Measurements from ENCODE around the gene MRM3. TPM values are rescaled to one million over a fixed set of nuclear protein-coding genes. Genes with fewer than 3 reads are reported as not detected.

MRM3 gene, protein sequence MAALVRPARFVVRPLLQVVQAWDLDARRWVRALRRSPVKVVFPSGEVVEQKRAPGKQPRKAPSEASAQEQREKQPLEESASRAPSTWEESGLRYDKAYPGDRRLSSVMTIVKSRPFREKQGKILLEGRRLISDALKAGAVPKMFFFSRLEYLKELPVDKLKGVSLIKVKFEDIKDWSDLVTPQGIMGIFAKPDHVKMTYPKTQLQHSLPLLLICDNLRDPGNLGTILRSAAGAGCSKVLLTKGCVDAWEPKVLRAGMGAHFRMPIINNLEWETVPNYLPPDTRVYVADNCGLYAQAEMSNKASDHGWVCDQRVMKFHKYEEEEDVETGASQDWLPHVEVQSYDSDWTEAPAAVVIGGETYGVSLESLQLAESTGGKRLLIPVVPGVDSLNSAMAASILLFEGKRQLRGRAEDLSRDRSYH
- 10 to 100 TPM; 20.6 to 31.4 TPM for total RNA-seq

DNA sequence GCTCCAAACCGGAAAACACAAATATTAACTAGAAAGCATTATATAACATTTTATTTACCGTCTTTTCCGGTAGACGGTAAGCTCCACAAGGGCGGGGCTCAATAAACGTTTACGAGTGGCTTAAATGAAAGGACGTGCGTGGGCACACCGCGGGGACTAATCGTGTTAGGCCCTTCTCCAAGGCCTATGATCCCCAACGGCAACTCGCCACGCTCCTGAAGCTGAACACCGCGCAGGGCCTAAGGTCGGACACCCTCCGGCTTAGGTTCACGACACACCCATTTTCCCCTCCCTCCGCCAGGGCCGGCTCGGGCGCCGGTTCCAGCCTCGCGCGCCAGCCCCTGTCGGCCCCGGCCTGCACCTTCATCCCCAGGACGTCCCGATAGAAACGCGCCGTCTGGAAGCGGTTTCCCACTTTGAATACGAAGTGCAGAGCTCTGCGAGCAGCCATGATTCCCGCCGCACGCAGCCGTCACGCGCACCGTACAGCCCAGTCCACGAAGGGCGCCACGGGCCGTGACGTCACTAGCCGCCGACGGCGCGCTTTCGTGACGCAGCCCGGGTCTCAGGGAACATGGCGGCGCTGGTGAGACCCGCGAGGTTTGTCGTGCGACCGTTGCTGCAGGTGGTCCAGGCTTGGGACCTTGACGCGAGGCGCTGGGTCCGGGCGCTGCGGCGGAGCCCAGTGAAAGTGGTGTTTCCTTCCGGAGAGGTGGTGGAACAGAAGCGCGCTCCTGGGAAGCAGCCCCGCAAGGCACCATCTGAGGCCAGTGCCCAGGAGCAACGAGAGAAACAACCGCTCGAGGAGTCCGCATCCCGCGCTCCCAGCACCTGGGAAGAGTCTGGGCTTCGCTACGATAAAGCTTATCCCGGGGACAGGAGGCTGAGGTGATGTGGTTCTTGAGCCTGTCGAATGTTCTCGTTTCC lies at the start of gene MRM3, which contains the start of gene GLOD4:
Gene MRM3 (plus strand): TSS at position 549 of the 927 bp plus-strand sequence. CDS start 26 bp downstream, at position 575.
Gene GLOD4 (minus strand): TSS at position 476 of the 927 bp plus-strand sequence. CDS start 25 bp downstream, at position 451.
- Mint-ChIP-seq H3K27ac (peak within 1 kb of the TSS; percentile 96), H3K4me3 (peak within 1 kb of the TSS; percentile 97), H3K9me3 (ENCODE audit: low read depth) (no peaks in the 10 kb centered on the region), H3K4me1 (peaks cover 35% of the 10 kb centered on the region), H3K36me3 (ENCODE audit: low read depth) (peaks cover 29% of the 10 kb centered on the region), H3K27me3 (no peaks in the 10 kb centered on the region)
- intact Hi-C loops (cut with DNase I, micrococcal nuclease) = loop anchor here (1.0 to 5.0 kb wide), 7 partner anchors 30 to 372 kb away; partner anchors contain the start of genes GEMIN4 (in 1 of the 2), NXN (in 1 of the 2), TIMM22 (in 1 of the 2) and TLCD3A (in 1 of the 2)
- ChIA-PET CTCF (interaction anchor here (0.6 to 4.1 kb wide), 12 partner anchors 9 to 215 kb away, joined by 3 to 19 read pairs (median 3); partner anchors contain the start of genes NXN and TIMM22), POLR2A (interaction anchor here (0.8 to 1.4 kb wide), 2 partner anchors 29 to 199 kb away, joined by 4 to 5 read pairs; no protein-coding TSS in a partner anchor)
- DNase-seq (peak; percentile 96), ATAC-seq (peak; percentile 89)

DNA sequence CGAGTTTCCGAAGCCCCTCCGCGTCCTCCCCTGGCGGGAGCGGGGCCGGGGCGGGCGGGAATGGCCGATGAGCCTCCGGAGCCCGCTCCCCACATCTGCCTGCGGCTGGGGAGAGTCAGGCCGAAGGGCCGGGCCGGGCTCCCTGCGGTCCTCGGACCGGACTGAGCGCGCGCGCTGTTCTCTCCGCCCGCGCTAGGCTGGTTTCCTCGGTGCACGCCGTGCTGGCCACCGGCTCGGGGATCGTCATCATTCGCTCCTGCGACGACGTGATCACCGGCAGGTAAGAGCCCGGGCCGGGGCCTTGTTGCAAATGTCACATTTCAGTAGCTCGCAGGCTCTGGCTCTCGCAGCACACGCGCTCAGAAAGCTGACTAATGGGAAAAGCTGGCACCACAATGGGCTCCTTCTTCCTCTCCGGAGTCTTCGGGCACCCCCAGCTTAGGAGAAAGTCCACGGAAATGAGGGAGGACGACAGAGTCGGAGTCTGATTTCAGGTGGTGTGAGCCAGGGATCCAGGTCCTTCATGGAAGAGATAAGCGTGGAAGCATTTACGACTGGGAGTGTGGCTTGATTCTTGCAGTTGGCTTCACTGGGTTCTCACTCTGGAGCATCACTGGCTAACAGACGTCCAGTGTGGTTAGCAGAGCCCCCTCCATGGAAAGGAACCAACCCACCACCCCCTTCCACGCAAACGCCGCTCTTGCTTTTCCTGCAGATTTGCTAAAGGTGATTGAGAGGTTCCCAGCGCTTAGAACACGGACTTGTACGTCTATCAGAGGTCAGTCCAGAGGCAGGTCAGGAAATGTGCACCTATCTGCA lies 49.0 kb upstream of the MRM3 start:
- ChIA-PET POLR2A (interaction anchor here (0.7 kb wide), 1 partner anchor 11 kb away, joined by 5 read pairs; no protein-coding TSS in a partner anchor), CTCF (interaction anchor here (0.7 to 0.9 kb wide), 3 partner anchors 18 to 321 kb away, joined by 3 read pairs; no protein-coding TSS in a partner anchor)
- H3K27ac Mint-ChIP-seq = peak overlapping the region; percentile 70
- peaks cover 11% of the 10 kb centered on the region for H3K4me1 Mint-ChIP-seq
- peak; percentile 87 for DNase-seq
- ATAC-seq = peak; percentile 72
- H3K4me3 Mint-ChIP-seq = peak overlapping the region; percentile 87
- H3K9me3 Mint-ChIP-seq (ENCODE audit: low read depth) = no peaks in the 10 kb centered on the region
- H3K27me3 Mint-ChIP-seq = peaks cover 19% of the 10 kb centered on the region
- H3K36me3 Mint-ChIP-seq (ENCODE audit: low read depth) = peaks cover 28% of the 10 kb centered on the region
- intact Hi-C loops (cut with DNase I, micrococcal nuclease) = loop anchor here (1.0 to 5.0 kb wide), 6 partner anchors 18 to 264 kb away; partner anchors contain the start of genes VPS53 (in 2 of the 2), GEMIN4 (in 1 of the 2), GLOD4 (in 1 of the 2) and MRM3 (in 1 of the 2)

- Mint-ChIP-seq H3K27ac (no peak overlapping the region), H3K9me3 (ENCODE audit: low read depth) (no peaks in the 10 kb centered on the region), H3K4me1 (peaks cover 11% of the 10 kb centered on the region), H3K4me3 (peak overlapping the region; percentile 87), H3K27me3 (peaks cover 19% of the 10 kb centered on the region), H3K36me3 (ENCODE audit: low read depth) (peaks cover 33% of the 10 kb centered on the region)
- DNase-seq (no peak), ATAC-seq (no peak)
- intact Hi-C loops (cut with DNase I, micrococcal nuclease) = loop anchor here (2.0 to 5.0 kb wide), 3 partner anchors 19 to 264 kb away; partner anchors contain the start of genes TIMM22 (in 1 of the 2) and VPS53 (in 1 of the 2)
- CTCF ChIA-PET = interaction anchor here (0.9 kb wide), 1 partner anchor 17 kb away, joined by 3 read pairs; no protein-coding TSS in a partner anchor
- POLR2A ChIA-PET = interaction anchor here (0.7 kb wide), 1 partner anchor 10 kb away, joined by 5 read pairs; no protein-coding TSS in a partner anchor
These were observed 48.4 kb upstream of the MRM3 start for GRCh38 chr17:733743-734142.

- ChIA-PET CTCF (interaction anchor here (1.0 to 1.2 kb wide), 2 partner anchors 26 to 33 kb away, joined by 3 to 4 read pairs; no protein-coding TSS in a partner anchor), POLR2A (no interaction called here)
- H3K4me3 Mint-ChIP-seq = no peak overlapping the region
- H3K36me3 Mint-ChIP-seq (ENCODE audit: low read depth) = peaks cover 61% of the 10 kb centered on the region
- H3K9me3 Mint-ChIP-seq (ENCODE audit: low read depth) = no peaks in the 10 kb centered on the region
- H3K27ac Mint-ChIP-seq = no peak overlapping the region
- peaks cover 6% of the 10 kb centered on the region for H3K27me3 Mint-ChIP-seq
- H3K4me1 Mint-ChIP-seq = peaks cover 32% of the 10 kb centered on the region
- no peak for ATAC-seq
- intact Hi-C loops (cut with DNase I, micrococcal nuclease) = no loop called here
- no peak for DNase-seq
These were observed 44.5 kb upstream of the MRM3 start for GRCh38 chr17:737561-738113.

DNA sequence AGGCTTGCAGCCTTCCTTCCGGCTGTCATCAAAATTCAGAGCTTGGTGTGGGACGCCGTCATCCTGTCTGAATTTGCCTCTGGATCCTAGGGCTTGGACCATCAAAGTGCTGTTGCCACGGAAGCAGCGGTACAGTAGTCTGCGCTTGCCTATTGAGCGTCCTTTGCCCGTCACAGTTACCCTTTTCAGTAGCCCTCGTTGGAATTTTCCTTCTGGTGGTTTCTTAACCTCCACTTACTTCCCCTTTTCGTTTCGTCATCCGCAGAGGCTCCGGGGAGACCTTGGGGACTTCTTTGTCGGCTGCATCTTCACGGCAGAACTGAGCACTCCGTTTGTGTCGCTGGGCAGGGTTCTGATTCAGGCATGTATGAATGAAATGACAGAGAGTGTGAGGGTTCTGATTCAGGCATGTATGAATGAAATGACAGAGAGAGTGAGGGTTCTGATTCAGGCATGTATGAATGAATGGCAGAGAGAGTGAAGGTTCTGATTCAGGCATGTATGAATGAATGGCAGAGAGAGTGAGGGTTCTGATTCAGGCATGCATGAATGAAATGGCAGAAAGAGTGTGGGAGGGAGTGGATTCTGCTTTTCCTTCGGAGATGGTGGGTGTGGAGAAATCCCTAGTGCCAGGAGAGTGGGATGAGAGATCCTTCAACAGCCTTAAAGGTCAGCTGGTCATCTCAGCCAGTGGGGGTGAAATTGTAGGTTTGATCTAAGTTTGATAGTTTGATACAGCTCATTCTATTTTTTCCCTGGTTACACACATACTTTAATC lies 41.7 kb upstream of the MRM3 start:
- no peaks in the 10 kb centered on the region for H3K9me3 Mint-ChIP-seq (ENCODE audit: low read depth)
- H3K4me3 Mint-ChIP-seq = peak overlapping the region; percentile 38
- ChIA-PET CTCF (interaction anchor here (1.2 to 1.5 kb wide), 2 partner anchors 12 to 14 kb away, joined by 3 to 5 read pairs; partner anchors contain the start of gene GEMIN4), POLR2A (interaction anchor here (0.6 kb wide), 1 partner anchor 11 kb away, joined by 7 read pairs; no protein-coding TSS in a partner anchor)
- no peaks in the 10 kb centered on the region for H3K27me3 Mint-ChIP-seq
- intact Hi-C loops (cut with DNase I, micrococcal nuclease) = loop anchor here in 1 of 2 experiments (1.0 kb wide), 1 partner anchor 97 kb away; no protein-coding TSS in a partner anchor
- DNase-seq (peak; percentile 78), ATAC-seq (peak; percentile 88)
- H3K4me1 Mint-ChIP-seq = peaks cover 23% of the 10 kb centered on the region
- peak overlapping the region; percentile 86 for H3K27ac Mint-ChIP-seq
- peaks cover 69% of the 10 kb centered on the region for H3K36me3 Mint-ChIP-seq (ENCODE audit: low read depth)

- ChIA-PET POLR2A (no interaction called here), CTCF (interaction anchor here (1.7 kb wide), 1 partner anchor 8 kb away, joined by 6 read pairs; no protein-coding TSS in a partner anchor)
- DNase-seq = no peak
- Mint-ChIP-seq H3K36me3 (ENCODE audit: low read depth) (peaks cover 76% of the 10 kb centered on the region), H3K27ac (no peak overlapping the region), H3K27me3 (no peaks in the 10 kb centered on the region), H3K4me3 (no peak overlapping the region), H3K9me3 (ENCODE audit: low read depth) (no peaks in the 10 kb centered on the region), H3K4me1 (peaks cover 23% of the 10 kb centered on the region)
- ATAC-seq = no peak
- intact Hi-C loops (cut with DNase I, micrococcal nuclease) = no loop called here
These were observed 39.9 kb upstream of the MRM3 start for GRCh38 chr17:742147-742793.

- Mint-ChIP-seq H3K4me1 (peaks cover 23% of the 10 kb centered on the region), H3K27me3 (no peaks in the 10 kb centered on the region), H3K27ac (no peak overlapping the region), H3K36me3 (ENCODE audit: low read depth) (peaks cover 80% of the 10 kb centered on the region), H3K9me3 (ENCODE audit: low read depth) (no peaks in the 10 kb centered on the region), H3K4me3 (no peak overlapping the region)
- ChIA-PET CTCF (interaction anchor here (1.0 kb wide), 1 partner anchor 9 kb away, joined by 4 read pairs; the partner anchor contains the start of gene GEMIN4), POLR2A (interaction anchor here (1.2 kb wide), 1 partner anchor 10 kb away, joined by 5 read pairs; no protein-coding TSS in a partner anchor)
- DNase-seq = no peak
- intact Hi-C loops (cut with DNase I, micrococcal nuclease) = no loop called here
- no peak for ATAC-seq
These were observed 39.0 kb upstream of the MRM3 start for GRCh38 chr17:743139-743538.

DNA sequence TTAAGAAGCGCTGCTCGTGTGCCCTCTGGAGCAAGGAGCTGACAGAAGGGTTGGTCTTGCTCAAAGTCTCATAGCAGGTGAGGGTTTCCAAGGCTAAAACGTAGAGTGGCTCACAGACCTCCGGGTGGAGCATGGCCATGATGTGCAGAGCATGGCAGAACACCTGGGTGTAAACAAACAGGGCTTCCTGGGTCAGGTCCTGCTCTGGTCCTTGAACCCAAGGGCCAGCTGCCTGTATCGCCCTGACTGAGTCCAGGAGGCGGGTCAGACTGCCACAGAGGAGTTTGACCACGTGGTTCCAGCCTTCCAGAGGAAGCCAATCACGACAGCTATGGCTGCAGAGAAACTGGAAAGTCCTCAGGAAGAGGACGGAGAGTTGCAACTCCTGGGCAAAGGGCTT lies 37.2 kb upstream of the MRM3 start:
- ChIA-PET POLR2A (no interaction called here), CTCF (no interaction called here)
- no peak for ATAC-seq
- DNase-seq = no peak
- H3K4me3 Mint-ChIP-seq = no peak overlapping the region
- peaks cover 32% of the 10 kb centered on the region for H3K4me1 Mint-ChIP-seq
- intact Hi-C loops (cut with DNase I, micrococcal nuclease) = no loop called here
- peaks cover 85% of the 10 kb centered on the region for H3K36me3 Mint-ChIP-seq (ENCODE audit: low read depth)
- peaks cover 4% of the 10 kb centered on the region for H3K9me3 Mint-ChIP-seq (ENCODE audit: low read depth)
- H3K27ac Mint-ChIP-seq = no peak overlapping the region
- H3K27me3 Mint-ChIP-seq = no peaks in the 10 kb centered on the region

DNA sequence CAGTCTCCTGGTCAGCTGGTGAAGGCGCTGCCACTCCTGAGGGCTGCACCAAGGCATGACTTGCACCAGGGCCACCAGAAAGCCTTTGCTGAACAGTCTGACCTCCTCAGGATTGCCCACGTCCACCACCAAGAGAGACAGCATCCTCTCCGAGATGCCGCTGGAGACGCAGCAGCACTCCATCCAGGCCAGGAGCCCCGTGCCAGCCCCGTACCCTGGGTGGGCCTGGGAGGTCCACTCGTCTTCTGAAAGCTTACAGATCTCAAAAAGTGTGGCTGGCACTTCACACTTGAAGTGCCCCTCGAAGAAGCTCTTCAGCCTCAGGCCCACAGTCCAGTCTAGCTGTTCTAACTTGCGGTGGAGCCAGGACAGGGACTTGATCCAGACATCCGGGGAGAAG lies 36.7 kb upstream of the MRM3 start:
- no peak overlapping the region for H3K27ac Mint-ChIP-seq

More for the DNA sequence above, 36.7 kb upstream of the MRM3 start:
- Mint-ChIP-seq H3K9me3 (ENCODE audit: low read depth) (peaks cover 4% of the 10 kb centered on the region), H3K27me3 (no peaks in the 10 kb centered on the region), H3K36me3 (ENCODE audit: low read depth) (peaks cover 86% of the 10 kb centered on the region), H3K4me1 (peaks cover 33% of the 10 kb centered on the region), H3K4me3 (no peak overlapping the region)
- no peak for ATAC-seq
- ChIA-PET CTCF (interaction anchor here (0.8 to 1.3 kb wide), 2 partner anchors 24 to 37 kb away, joined by 3 read pairs; partner anchors contain the start of genes GLOD4 and MRM3), POLR2A (interaction anchor here (0.5 kb wide), 1 partner anchor 1000 kb away, joined by 3 read pairs; no protein-coding TSS in a partner anchor)
- intact Hi-C loops (cut with DNase I, micrococcal nuclease) = no loop called here
- no peak for DNase-seq
